GM06990 (cell line): ENCODE measurements around the gene ASB2.

ENCODE experiments used
- DNase-seq: peaks from one replicate; pipeline ENCODE4 v3.0.0-alpha.2; 2011; ENCODE audit not compliant: insufficient read length; ENCODE audit errors: extremely low read depth
- H3K27me3 ChIP-seq: replicated peaks from 2 replicates; pipeline ENCODE4 v1.6.0; 2011; ENCODE audit warnings: low read length; ENCODE audit not compliant: control insufficient read depth, insufficient read depth
- H3K36me3 ChIP-seq: 2 replicates; pipeline ENCODE4 v1.5.1; 2011; ENCODE audit warnings: low read length; ENCODE audit not compliant: control insufficient read depth, insufficient read depth
- H3K4me3 ChIP-seq: replicated peaks from 2 replicates; pipeline ENCODE4 v1.5.1; 2011; ENCODE audit warnings: low read depth, mild to moderate bottlenecking, control low read depth, low read length
- CTCF ChIP-seq: IDR thresholded peaks from 2 replicates; pipeline ENCODE4 v1.5.1; 2011; ENCODE audit warnings: low read length, control low read depth, mild to moderate bottlenecking, inconsistent platforms; ENCODE audit not compliant: insufficient read depth, poor library complexity, severe bottlenecking

Gene ASB2

GRCh38 chr14:93930989-93931307 lies 45.4 kb downstream of the ASB2 start:
- DNase-seq: no peak
- Histone ChIP-seq H3K36me3 (peaks cover 2% of the 10 kb centered on the region; the same call in 1 of the 2 replicates), H3K27me3 (no peaks in the 10 kb centered on the region; the same call in 1 of the 2 replicates), H3K4me3 (no peak overlapping the region)
- TF ChIP-seq CTCF: no peak

GRCh38 chr14:93930296-93930988 lies 45.9 kb downstream of the ASB2 start:
- no peak for DNase-seq
- no peak for TF ChIP-seq CTCF
- H3K4me3 ChIP-seq: no peak overlapping the region
- H3K27me3 ChIP-seq: no peaks in the 10 kb centered on the region; the same call in 1 of the 2 replicates
- H3K36me3 ChIP-seq: peaks cover 2% of the 10 kb centered on the region; the same call in 1 of the 2 replicates

GRCh38 chr14:93929657-93930056 lies 46.7 kb downstream of the ASB2 start:
- DNase-seq: no peak
- Histone ChIP-seq H3K27me3 (no peaks in the 10 kb centered on the region; the same call in 1 of the 2 replicates), H3K36me3 (peaks cover 2% of the 10 kb centered on the region; the same call in 1 of the 2 replicates), H3K4me3 (no peak overlapping the region)
- TF ChIP-seq CTCF: no peak

- no peak for TF ChIP-seq CTCF
- Histone ChIP-seq H3K4me3 (no peak overlapping the region), H3K27me3 (no peaks in the 10 kb centered on the region; the same call in 1 of the 2 replicates), H3K36me3 (peaks cover 2% of the 10 kb centered on the region; the same call in 1 of the 2 replicates)
- no peak for DNase-seq
Observed at GRCh38 chr14:93929048-93929535, 47.3 kb downstream of the ASB2 start.

- DNase-seq: no peak
- no peak for TF ChIP-seq CTCF
- H3K36me3 ChIP-seq: no peaks in the 10 kb centered on the region
- H3K27me3 ChIP-seq: no peaks in the 10 kb centered on the region; the same call in 1 of the 2 replicates
- H3K4me3 ChIP-seq: no peak overlapping the region
Observed at GRCh38 chr14:93928184-93929047, 48.0 kb downstream of the ASB2 start.
